Activated naive CD8-positive, alpha-beta T cell treated with anti-CD3 and anti-CD28 coated beads, Interleukin-2, amount 10 ng/mL, durations not matched to agents 7 days and 5 days (primary cell): ENCODE measurements around the gene SETBP1. TPM values are rescaled to one million over a fixed set of nuclear protein-coding genes. Genes with fewer than 3 reads are reported as not detected.

ENCODE experiments used
- ATAC-seq: fragments of 150-1000 bp; cut with Tn5 transposase; one replicate; pipeline ENCODE4 v1.10.0; 2021; ENCODE audit warnings: low read depth, moderate library complexity
- POLR2A ChIA-PET: fragments of 350-600 bp; sonication (Branson Sonifier 250); formaldehyde crosslinking; loops from one replicate; lab custom pipeline; 2021; ENCODE audit warnings: antibody characterized with exemption; lab: Charles Lee
- DNase-seq: peaks from one replicate; pipeline ENCODE4 v3.0.0; 2021
- H3K27ac Mint-ChIP-seq: one replicate; pipeline ENCODE4 v1.8.0; 2022; ENCODE audit warnings: mild to moderate bottlenecking, mixed read lengths
- H3K27me3 Mint-ChIP-seq: one replicate; pipeline ENCODE4 v1.8.0; 2022; ENCODE audit warnings: mild to moderate bottlenecking, moderate library complexity, mixed read lengths
- H3K36me3 Mint-ChIP-seq: one replicate; pipeline ENCODE4 v1.8.0; 2021; ENCODE audit warnings: mild to moderate bottlenecking, mixed read lengths
- H3K4me1 Mint-ChIP-seq: one replicate; pipeline ENCODE4 v1.8.0; 2021; ENCODE audit warnings: mixed read lengths
- H3K4me3 Mint-ChIP-seq: one replicate; pipeline ENCODE4 v1.8.0; 2022; ENCODE audit warnings: mild to moderate bottlenecking, moderate library complexity, mixed read lengths
- H3K9me3 Mint-ChIP-seq: one replicate; pipeline ENCODE4 v1.8.0; 2021; ENCODE audit warnings: mixed read lengths
- microRNA-seq: library from miRNA; unstranded; fragments of <30 nt; microRNA quantifications from one replicate; pipeline ENCODE4 v1.2.0, GENCODE V29; 2022
- total RNA-seq, 2 experiments: library from RNA; stranded (reverse); gene quantifications; one replicate each; pipeline ENCODE4 v1.2.3, GENCODE V29; 2021

The SETBP1 gene
- total RNA-seq, 2 experiments from 2014 or later, result 1.8 to 1.9 TPM

- POLR2A ChIA-PET, result no interaction called here
- ATAC-seq (no peak), DNase-seq (no peak)
- Mint-ChIP-seq H3K27ac (no peak overlapping the region), H3K9me3 (no peaks in the 10 kb centered on the region), H3K4me3 (no peak overlapping the region), H3K4me1 (no peaks in the 10 kb centered on the region), H3K27me3 (peaks cover 2% of the 10 kb centered on the region), H3K36me3 (no peaks in the 10 kb centered on the region)
Observed at GRCh38 chr18:45106331-45106774, 425.7 kb downstream of the SETBP1 start.

- DNase-seq (no peak), ATAC-seq (no peak)
- no peaks in the 10 kb centered on the region for H3K36me3 Mint-ChIP-seq
- no peak overlapping the region for H3K4me3 Mint-ChIP-seq
- no peaks in the 10 kb centered on the region for H3K4me1 Mint-ChIP-seq
- POLR2A ChIA-PET, result no interaction called here
- no peaks in the 10 kb centered on the region for H3K9me3 Mint-ChIP-seq
- peaks cover under 1% of the 10 kb centered on the region for H3K27me3 Mint-ChIP-seq
- no peak overlapping the region for H3K27ac Mint-ChIP-seq
Observed at GRCh38 chr18:45107425-45107824, 426.7 kb downstream of the SETBP1 start.

GRCh38 chr18:45108754-45109153 is 428.1 kb downstream of the SETBP1 start:
- Mint-ChIP-seq H3K27ac (no peak overlapping the region), H3K27me3 (no peaks in the 10 kb centered on the region), H3K9me3 (no peaks in the 10 kb centered on the region), H3K4me1 (no peaks in the 10 kb centered on the region), H3K36me3 (no peaks in the 10 kb centered on the region), H3K4me3 (no peak overlapping the region)
- DNase-seq, result no peak
- no peak for ATAC-seq
- POLR2A ChIA-PET, result no interaction called here

- Mint-ChIP-seq H3K36me3 (no peaks in the 10 kb centered on the region), H3K4me3 (no peak overlapping the region), H3K4me1 (no peaks in the 10 kb centered on the region), H3K27me3 (no peaks in the 10 kb centered on the region), H3K27ac (no peak overlapping the region), H3K9me3 (no peaks in the 10 kb centered on the region)
- DNase-seq (no peak), ATAC-seq (no peak)
- POLR2A ChIA-PET, result no interaction called here
Observed at GRCh38 chr18:45109271-45109670, 428.6 kb downstream of the SETBP1 start.

- Mint-ChIP-seq H3K27me3 (peaks cover 2% of the 10 kb centered on the region), H3K9me3 (no peaks in the 10 kb centered on the region)
- ATAC-seq, result no peak
Observed at GRCh38 chr18:45109706-45110105, 429.0 kb downstream of the SETBP1 start.

GRCh38 chr18:45110577-45111501 is 430.2 kb downstream of the SETBP1 start:
- Mint-ChIP-seq H3K27me3 (peaks cover 2% of the 10 kb centered on the region), H3K4me1 (no peaks in the 10 kb centered on the region), H3K36me3 (no peaks in the 10 kb centered on the region), H3K27ac (no peak overlapping the region), H3K4me3 (no peak overlapping the region), H3K9me3 (no peaks in the 10 kb centered on the region)
- no peak for ATAC-seq
- POLR2A ChIA-PET, result no interaction called here
- DNase-seq, result no peak

More at GRCh38 chr18:45109706-45110105, 429.0 kb downstream of the SETBP1 start:
- Mint-ChIP-seq H3K27ac (no peak overlapping the region), H3K4me1 (no peaks in the 10 kb centered on the region), H3K4me3 (no peak overlapping the region), H3K36me3 (no peaks in the 10 kb centered on the region)
- POLR2A ChIA-PET, result no interaction called here
- no peak for DNase-seq

GRCh38 chr18:45111502-45111848 is 430.8 kb downstream of the SETBP1 start:
- Mint-ChIP-seq H3K4me3 (no peak overlapping the region), H3K36me3 (no peaks in the 10 kb centered on the region), H3K27ac (no peak overlapping the region), H3K9me3 (no peaks in the 10 kb centered on the region), H3K27me3 (peaks cover 5% of the 10 kb centered on the region), H3K4me1 (no peaks in the 10 kb centered on the region)
- DNase-seq (no peak), ATAC-seq (no peak)
- POLR2A ChIA-PET, result no interaction called here

GRCh38 chr18:45112682-45113081 is 432.0 kb downstream of the SETBP1 start:
- H3K4me1 Mint-ChIP-seq, result no peaks in the 10 kb centered on the region
- peaks cover 5% of the 10 kb centered on the region for H3K27me3 Mint-ChIP-seq
- ATAC-seq (no peak), DNase-seq (no peak)
- H3K36me3 Mint-ChIP-seq, result no peaks in the 10 kb centered on the region
- H3K27ac Mint-ChIP-seq, result no peak overlapping the region
- POLR2A ChIA-PET, result no interaction called here
- H3K4me3 Mint-ChIP-seq, result no peak overlapping the region
- H3K9me3 Mint-ChIP-seq, result no peaks in the 10 kb centered on the region

GRCh38 chr18:45116116-45116515 is 435.4 kb downstream of the SETBP1 start:
- Mint-ChIP-seq H3K4me3 (no peak overlapping the region), H3K4me1 (no peaks in the 10 kb centered on the region), H3K27ac (no peak overlapping the region), H3K9me3 (no peaks in the 10 kb centered on the region), H3K27me3 (peaks cover 5% of the 10 kb centered on the region), H3K36me3 (no peaks in the 10 kb centered on the region)
- ATAC-seq, result no peak
- POLR2A ChIA-PET, result no interaction called here
- DNase-seq, result no peak

Small RNAs within 50 kb of the gene (microRNA-seq; reads per million reads assigned to microRNA genes)
- not detected for gene MIR4319
